Bronchial epithelial cell (primary cell): Measurements from ENCODE around the gene RADIL. TPM values are rescaled to one million over a fixed set of nuclear protein-coding genes. Genes with fewer than 3 reads are reported as not detected.

Experiments
- DNase-seq: peaks from one replicate; pipeline ENCODE4 v3.0.0-alpha.2; 2010; ENCODE audit warnings: low read depth
- FAIRE-seq: peaks from 2 replicates; lab custom pipeline; 2011; peaks lifted over from hg19 to GRCh38; lab: Jason Lieb, UNC
- H3K27me3 ChIP-seq: 2 replicates; pipeline ENCODE4 v1.5.1; 2011; ENCODE audit warnings: low read length; ENCODE audit not compliant: control insufficient read depth, insufficient read depth
- H3K36me3 ChIP-seq: 2 replicates; pipeline ENCODE4 v1.5.1; 2011; ENCODE audit warnings: low read length; ENCODE audit not compliant: control insufficient read depth, insufficient read depth
- H3K4me3 ChIP-seq: 2 replicates; pipeline ENCODE4 v1.5.1; 2011; ENCODE audit warnings: mild to moderate bottlenecking, low read depth, low read length, control low read depth
- CTCF ChIP-seq: IDR thresholded peaks from 2 replicates; pipeline ENCODE4 v1.5.1; 2011; ENCODE audit warnings: mild to moderate bottlenecking, moderate library complexity, low read length, control low read depth, inconsistent platforms; ENCODE audit not compliant: insufficient read depth, severe bottlenecking
- total RNA-seq: library from RNA; depleted of rRNA; stranded (reverse); fragments of >200 nt; gene quantifications from 2 replicates; pipeline ENCODE4 v1.2.1, GENCODE V29; 2014

The RADIL gene
- total RNA-seq, 1 donor from 2014 or later, result under 0.01 TPM

- TF ChIP-seq CTCF, result no peak
- H3K27me3 ChIP-seq, result no peaks in the 10 kb centered on the region
- peaks cover 37% of the 10 kb centered on the region for H3K36me3 ChIP-seq
- no peak for DNase-seq
- no peak overlapping the region for H3K4me3 ChIP-seq
- no peak for FAIRE-seq
Observed at GRCh38 chr7:4783292-4783652, 100.2 kb downstream of the RADIL start.

GRCh38 chr7:4782333-4783291 is 100.9 kb downstream of the RADIL start:
- no peak for FAIRE-seq
- no peak for TF ChIP-seq CTCF
- DNase-seq, result no peak
- H3K4me3 ChIP-seq, result no peak overlapping the region
- H3K36me3 ChIP-seq, result peaks cover 36% of the 10 kb centered on the region
- no peaks in the 10 kb centered on the region for H3K27me3 ChIP-seq

DNA sequence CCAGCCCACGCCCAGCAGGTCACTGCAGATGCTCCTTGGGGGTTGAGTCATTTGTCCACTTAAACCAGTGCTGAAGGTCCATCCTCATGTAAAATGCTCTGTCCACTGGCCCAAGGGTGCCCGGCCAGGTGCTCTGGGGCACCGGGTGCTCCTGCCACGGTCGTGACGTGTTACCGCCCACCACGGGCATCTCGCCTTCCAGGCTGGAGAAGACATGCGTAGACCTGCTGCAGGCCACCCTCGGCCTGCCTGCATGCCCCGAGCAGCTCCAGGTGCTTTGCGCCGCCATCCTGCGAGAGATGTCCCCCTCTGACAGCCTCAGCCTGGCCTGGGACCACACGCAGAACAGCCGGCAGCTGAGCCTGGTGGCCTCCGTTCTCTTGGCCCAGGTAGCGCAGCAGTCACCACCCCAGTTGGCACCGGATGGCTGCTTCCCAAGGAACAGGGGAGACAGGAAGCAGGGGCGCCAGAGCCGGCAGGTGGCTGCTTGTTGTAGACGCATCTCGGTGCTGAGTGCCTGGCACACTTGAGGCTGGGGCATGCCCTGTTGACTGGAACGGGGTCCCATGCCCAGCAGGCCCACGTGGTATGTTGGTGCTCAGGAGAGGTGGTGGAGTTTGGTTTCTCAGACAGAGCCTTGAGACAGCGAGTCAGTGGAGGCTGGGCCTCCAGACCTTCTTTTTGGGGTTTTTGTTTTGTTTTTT is 102.0 kb downstream of the RADIL start:
- no peak overlapping the region for H3K4me3 ChIP-seq
- H3K36me3 ChIP-seq, result peaks cover 36% of the 10 kb centered on the region
- FAIRE-seq, result no peak
- no peak for DNase-seq
- no peak for TF ChIP-seq CTCF
- no peaks in the 10 kb centered on the region for H3K27me3 ChIP-seq

DNA sequence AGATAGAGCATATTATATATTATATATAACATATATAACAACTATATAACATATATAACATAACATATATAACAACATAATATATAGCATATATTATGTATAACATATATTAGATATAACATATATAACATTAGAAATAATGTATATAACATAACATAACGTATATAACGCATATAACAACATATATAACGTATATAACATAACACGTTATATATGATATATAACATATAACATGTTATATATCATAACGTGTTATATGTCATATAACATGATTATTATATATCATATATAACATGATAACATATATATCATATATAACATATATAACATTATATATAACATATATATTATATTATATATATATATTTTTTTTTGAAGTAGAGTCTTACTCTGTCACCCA is 104.4 kb downstream of the RADIL start:
- FAIRE-seq (no peak), DNase-seq (no peak)
- Histone ChIP-seq H3K36me3 (peaks cover 22% of the 10 kb centered on the region), H3K27me3 (no peaks in the 10 kb centered on the region), H3K4me3 (no peak overlapping the region)
- TF ChIP-seq CTCF, result no peak

GRCh38 chr7:4775848-4776623 is 107.5 kb downstream of the RADIL start:
- Histone ChIP-seq H3K4me3 (peak overlapping the region; percentile 87), H3K36me3 (peaks cover 9% of the 10 kb centered on the region), H3K27me3 (no peaks in the 10 kb centered on the region)
- FAIRE-seq, result no peak
- TF ChIP-seq CTCF, result no peak
- DNase-seq, result peak; percentile 51
